Measurements from ENCODE around the gene ABCC3.

- TF ChIP-seq, protein P1, sequence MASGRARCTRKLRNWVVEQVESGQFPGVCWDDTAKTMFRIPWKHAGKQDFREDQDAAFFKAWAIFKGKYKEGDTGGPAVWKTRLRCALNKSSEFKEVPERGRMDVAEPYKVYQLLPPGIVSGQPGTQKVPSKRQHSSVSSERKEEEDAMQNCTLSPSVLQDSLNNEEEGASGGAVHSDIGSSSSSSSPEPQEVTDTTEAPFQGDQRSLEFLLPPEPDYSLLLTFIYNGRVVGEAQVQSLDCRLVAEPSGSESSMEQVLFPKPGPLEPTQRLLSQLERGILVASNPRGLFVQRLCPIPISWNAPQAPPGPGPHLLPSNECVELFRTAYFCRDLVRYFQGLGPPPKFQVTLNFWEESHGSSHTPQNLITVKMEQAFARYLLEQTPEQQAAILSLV (tag; IDR thresholded peaks at IDR 0.05) = no peak
- TF ChIP-seq POLR2AphosphoS5 (IDR thresholded peaks at IDR 0.05; ENCODE audit: control insufficient read depth, insufficient read depth, low read depth, low read length) = no peak
- TF ChIP-seq, protein P2, sequence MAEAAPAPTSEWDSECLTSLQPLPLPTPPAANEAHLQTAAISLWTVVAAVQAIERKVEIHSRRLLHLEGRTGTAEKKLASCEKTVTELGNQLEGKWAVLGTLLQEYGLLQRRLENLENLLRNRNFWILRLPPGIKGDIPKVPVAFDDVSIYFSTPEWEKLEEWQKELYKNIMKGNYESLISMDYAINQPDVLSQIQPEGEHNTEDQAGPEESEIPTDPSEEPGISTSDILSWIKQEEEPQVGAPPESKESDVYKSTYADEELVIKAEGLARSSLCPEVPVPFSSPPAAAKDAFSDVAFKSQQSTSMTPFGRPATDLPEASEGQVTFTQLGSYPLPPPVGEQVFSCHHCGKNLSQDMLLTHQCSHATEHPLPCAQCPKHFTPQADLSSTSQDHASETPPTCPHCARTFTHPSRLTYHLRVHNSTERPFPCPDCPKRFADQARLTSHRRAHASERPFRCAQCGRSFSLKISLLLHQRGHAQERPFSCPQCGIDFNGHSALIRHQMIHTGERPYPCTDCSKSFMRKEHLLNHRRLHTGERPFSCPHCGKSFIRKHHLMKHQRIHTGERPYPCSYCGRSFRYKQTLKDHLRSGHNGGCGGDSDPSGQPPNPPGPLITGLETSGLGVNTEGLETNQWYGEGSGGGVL (CRISPR knock-in tag; IDR thresholded peaks at IDR 0.05) = no peak
Measured at GRCh38 chr17:50657627-50658026, 22.9 kb downstream of the ABCC3 start.
